GM06990 (cell line): ENCODE results near the gene COL4A1.
A peak's percentile ranks its signal among the peaks of the same experiment; 100 is the strongest.

Experiments used
- DNase-seq: peaks from one replicate; pipeline ENCODE4 v3.0.0-alpha.2; 2011; ENCODE audit not compliant: insufficient read length; ENCODE audit errors: extremely low read depth
- H3K27me3 ChIP-seq: replicated peaks from 2 replicates; pipeline ENCODE4 v1.6.0; 2011; ENCODE audit warnings: low read length; ENCODE audit not compliant: control insufficient read depth, insufficient read depth
- H3K36me3 ChIP-seq: 2 replicates; pipeline ENCODE4 v1.5.1; 2011; ENCODE audit warnings: low read length; ENCODE audit not compliant: control insufficient read depth, insufficient read depth
- H3K4me3 ChIP-seq: replicated peaks from 2 replicates; pipeline ENCODE4 v1.5.1; 2011; ENCODE audit warnings: low read depth, mild to moderate bottlenecking, control low read depth, low read length
- TF ChIP-seq, protein P1 (sequence below): IDR thresholded peaks from 2 replicates; pipeline ENCODE4 v1.5.1; 2011; ENCODE audit warnings: low read length, control low read depth, mild to moderate bottlenecking, inconsistent platforms; ENCODE audit not compliant: insufficient read depth, poor library complexity, severe bottlenecking

The COL4A1 gene

DNA sequence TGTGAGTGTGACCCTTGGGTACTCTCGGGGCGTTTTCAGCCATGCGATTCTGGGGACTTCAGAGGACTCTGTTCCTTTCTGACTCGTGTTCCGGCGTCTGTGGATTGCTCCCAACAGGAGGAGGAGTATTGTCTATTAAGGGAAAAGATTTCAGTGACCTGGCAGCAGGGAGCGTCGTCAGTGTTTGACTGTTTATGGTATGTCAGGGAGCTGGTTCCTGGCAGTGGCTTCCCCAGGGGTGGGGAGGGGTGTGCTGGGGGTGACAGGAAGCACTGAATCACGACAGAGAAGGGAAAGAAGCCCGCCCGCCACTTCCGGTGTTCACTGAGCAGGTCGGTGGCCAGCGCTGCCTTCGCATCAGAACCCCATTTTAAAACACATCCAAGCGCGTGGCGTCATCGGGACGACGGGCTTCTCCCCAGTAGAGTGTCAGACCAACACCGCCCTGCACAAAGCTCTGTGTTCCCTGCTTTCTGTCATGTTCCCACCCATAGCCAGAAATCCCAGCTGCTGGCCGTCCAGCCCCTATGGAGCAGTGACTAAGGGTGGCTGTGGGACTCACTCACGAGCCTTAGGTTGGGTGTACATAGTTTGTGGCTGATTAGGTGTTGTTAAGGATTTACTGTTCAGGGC is 34.0 kb upstream of the COL4A1 start:
- TF ChIP-seq, protein P1, sequence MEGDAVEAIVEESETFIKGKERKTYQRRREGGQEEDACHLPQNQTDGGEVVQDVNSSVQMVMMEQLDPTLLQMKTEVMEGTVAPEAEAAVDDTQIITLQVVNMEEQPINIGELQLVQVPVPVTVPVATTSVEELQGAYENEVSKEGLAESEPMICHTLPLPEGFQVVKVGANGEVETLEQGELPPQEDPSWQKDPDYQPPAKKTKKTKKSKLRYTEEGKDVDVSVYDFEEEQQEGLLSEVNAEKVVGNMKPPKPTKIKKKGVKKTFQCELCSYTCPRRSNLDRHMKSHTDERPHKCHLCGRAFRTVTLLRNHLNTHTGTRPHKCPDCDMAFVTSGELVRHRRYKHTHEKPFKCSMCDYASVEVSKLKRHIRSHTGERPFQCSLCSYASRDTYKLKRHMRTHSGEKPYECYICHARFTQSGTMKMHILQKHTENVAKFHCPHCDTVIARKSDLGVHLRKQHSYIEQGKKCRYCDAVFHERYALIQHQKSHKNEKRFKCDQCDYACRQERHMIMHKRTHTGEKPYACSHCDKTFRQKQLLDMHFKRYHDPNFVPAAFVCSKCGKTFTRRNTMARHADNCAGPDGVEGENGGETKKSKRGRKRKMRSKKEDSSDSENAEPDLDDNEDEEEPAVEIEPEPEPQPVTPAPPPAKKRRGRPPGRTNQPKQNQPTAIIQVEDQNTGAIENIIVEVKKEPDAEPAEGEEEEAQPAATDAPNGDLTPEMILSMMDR: no peak
- Histone ChIP-seq H3K27me3 (no peaks in the 10 kb centered on the region), H3K4me3 (no peak overlapping the region), H3K36me3 (no peaks in the 10 kb centered on the region)
- DNase-seq: peak; percentile 43

- no peaks in the 10 kb centered on the region for H3K36me3 ChIP-seq
- DNase-seq: no peak
- H3K27me3 ChIP-seq: no peaks in the 10 kb centered on the region
- TF ChIP-seq, protein P1: no peak
- H3K4me3 ChIP-seq: no peak overlapping the region
These were observed 33.1 kb upstream of the COL4A1 start for GRCh38 chr13:110339975-110340550.

DNA sequence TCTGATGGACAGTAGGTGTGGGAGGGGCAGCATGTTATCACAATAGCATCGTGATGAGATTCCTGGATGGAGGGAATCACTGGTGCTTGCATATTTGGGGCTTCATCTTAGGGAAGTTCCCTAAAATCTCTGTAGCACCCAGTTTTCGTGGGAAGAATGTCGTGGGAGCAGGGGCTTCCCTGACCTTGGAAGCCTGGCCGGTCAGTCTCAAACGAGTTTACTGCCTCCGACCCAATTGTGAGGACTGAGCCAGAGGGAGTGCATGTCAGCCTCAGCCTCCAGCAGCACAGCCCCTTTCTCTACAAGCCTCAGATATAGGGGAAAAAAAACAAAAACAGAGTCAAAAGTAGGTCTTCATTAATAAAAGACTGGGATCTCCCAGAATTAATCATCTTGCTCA is 32.3 kb upstream of the COL4A1 start:
- no peak for DNase-seq
- Histone ChIP-seq H3K27me3 (no peaks in the 10 kb centered on the region), H3K4me3 (no peak overlapping the region), H3K36me3 (no peaks in the 10 kb centered on the region)
- TF ChIP-seq, protein P1: no peak

- DNase-seq: no peak
- H3K36me3 ChIP-seq: no peaks in the 10 kb centered on the region
- TF ChIP-seq, protein P1: no peak
- no peak overlapping the region for H3K4me3 ChIP-seq
- H3K27me3 ChIP-seq: no peaks in the 10 kb centered on the region
These were observed 31.6 kb upstream of the COL4A1 start for GRCh38 chr13:110338441-110339101.

GRCh38 chr13:110337247-110337646 is 30.3 kb upstream of the COL4A1 start:
- no peak overlapping the region for H3K4me3 ChIP-seq
- no peaks in the 10 kb centered on the region for H3K27me3 ChIP-seq
- no peaks in the 10 kb centered on the region for H3K36me3 ChIP-seq
- TF ChIP-seq, protein P1: no peak
- no peak for DNase-seq

GRCh38 chr13:110336681-110337080 is 29.7 kb upstream of the COL4A1 start:
- no peak overlapping the region for H3K4me3 ChIP-seq
- TF ChIP-seq, protein P1: no peak
- H3K36me3 ChIP-seq: no peaks in the 10 kb centered on the region
- DNase-seq: no peak
- H3K27me3 ChIP-seq: no peaks in the 10 kb centered on the region
